HT1080 (cell line): Measurements from ENCODE around the gene C2. TPM values are rescaled to one million over a fixed set of nuclear protein-coding genes. Genes with fewer than 3 reads are reported as not detected.

Experiments
- DNase-seq: peaks from one replicate; pipeline ENCODE4 v3.0.0-alpha.2; 2015; ENCODE audit warnings: low read depth
- total RNA-seq: library from RNA; depleted of rRNA; stranded (reverse); fragments of >200 nt; shearing (Covaris generic); gene quantifications from 2 replicates; pipeline ENCODE4 v1.2.3, GENCODE V29; 2014

The C2 gene
- total RNA-seq, 1 experiment from 2014 or later, result 0.13 TPM

DNA sequence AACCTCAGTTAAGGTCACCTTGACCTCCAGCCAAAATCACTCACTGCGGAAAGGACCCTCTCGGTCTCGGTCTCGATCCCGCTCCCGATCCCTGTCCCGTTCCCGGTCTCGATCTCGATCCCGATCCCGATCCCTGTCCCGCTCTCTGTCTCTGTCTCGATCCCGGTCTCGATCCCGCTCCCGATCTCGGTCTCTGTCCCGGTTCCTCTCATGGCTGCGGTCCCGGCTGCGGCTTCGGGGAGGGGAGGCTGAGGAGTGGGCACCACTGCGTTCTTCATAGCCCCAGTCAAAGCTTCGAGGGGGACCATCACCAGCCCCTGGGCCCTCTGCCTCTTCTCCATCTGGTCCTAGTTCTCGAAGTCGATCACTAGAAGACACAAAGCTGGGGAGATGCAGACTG lies 27.0 kb downstream of the C2 start:
- no peak for DNase-seq

DNA sequence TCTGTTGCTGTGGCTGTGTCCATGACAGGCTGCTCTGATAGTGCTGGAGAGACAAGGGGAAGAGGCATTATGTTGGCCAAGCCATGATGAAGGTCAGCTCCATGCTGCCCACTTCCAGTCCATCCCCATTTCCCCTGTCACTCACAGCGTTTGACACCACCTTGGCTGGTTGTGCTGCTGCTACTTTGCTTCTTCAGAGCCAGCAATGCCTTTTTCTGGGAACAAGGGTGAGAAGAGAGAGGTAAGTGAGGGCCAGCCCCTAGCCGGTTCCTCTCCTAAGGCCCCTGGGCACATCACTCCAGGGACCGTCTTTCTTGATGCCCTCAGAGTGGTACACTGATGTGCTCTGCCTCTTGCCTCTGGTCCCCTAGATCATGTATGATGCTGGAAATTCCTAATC lies 29.3 kb downstream of the C2 start:
- no peak for DNase-seq

DNA sequence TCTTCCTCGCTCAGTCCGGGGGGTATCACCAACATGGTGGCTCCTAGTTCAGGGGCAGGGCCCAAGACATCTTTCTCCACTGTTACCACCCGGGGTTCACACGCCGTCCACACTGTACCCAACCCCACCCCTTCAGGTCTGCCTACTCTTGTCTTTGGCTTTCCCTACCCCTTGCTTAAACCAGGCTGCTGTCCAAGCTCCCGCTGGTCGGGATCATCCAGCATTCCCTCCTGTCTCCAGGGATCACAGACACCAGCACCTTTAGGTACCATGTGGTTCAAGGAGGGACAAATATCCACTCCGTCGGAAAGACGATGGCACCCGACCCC lies 30.9 kb downstream of the C2 start:
- DNase-seq, result no peak

DNA sequence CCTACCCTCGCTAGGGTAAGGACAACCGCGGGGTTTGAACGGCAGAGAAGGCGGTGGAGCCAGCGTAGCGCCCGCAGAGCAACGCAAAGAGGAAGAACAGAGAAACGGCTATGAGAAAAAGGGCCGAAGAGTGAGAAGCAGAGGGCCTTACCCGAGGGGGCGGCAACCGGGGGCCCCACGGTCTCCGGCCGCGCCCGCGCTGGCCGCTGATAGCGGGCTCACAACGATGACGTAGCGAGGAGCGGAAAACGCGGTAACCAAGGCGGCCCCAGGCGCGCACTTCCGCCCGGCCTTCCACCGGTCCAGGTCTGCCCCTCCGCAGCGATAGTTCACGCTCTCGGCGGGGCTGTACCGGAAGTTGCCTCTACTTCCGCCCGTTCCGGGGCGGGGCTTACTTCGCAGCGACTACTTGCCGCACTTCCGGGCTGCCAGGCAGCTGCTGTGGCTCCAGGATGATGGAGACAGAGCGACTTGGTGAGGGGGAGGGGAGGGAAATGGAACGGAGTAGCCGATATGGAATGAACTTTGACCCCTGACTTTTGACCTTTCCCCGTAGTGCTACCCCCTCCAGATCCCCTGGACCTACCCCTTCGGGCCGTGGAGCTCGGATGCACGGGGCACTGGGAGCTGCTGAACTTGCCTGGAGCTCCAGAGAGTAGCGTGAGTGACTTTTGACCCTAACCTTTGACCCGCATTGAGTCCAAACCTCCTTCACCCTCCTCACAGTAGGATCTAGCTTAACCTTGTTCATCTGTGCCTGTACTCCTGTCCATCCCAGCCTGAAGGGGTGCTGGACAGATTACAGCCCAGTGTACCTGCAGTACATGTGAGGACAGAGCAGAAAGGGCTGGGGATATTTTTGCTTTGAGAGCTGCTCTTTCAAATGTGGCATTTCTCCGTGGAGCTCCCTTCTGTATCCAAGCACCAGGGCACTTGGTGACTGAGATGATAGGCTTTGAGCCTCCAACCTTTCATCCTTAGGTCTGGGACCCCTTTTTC lies 31.5 kb downstream of the C2 start, which contains the start of the genes NELFE and SKIC2:
Gene NELFE (minus strand): TSS at position 231 of the 999 bp plus-strand sequence. CDS start 525 bp downstream, outside the sequence.
Gene SKIC2 (plus strand): TSS at position 435 of the 999 bp plus-strand sequence. CDS start 18 bp downstream, at position 453.
- peak; percentile 98 for DNase-seq

DNA sequence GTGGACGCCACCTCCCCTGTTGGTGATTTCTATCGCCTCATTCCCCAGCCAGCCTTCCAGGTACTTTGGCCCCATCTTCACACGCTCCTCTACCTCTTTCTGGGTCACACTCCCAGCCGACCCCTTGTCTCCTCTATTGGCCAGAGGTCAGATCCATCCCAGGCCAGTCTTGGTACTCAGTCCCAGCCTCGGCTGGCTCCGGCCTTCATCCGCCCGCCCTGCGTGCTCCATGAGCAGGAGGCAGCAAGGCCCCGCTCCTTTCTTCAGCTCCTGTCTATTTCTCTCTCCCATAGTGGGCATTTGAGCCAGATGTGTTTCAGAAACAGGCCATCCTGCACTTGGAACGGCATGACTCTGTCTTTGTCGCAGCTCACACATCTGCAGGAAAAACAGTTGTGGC lies 34.1 kb downstream of the C2 start:
- DNase-seq, result no peak

DNA sequence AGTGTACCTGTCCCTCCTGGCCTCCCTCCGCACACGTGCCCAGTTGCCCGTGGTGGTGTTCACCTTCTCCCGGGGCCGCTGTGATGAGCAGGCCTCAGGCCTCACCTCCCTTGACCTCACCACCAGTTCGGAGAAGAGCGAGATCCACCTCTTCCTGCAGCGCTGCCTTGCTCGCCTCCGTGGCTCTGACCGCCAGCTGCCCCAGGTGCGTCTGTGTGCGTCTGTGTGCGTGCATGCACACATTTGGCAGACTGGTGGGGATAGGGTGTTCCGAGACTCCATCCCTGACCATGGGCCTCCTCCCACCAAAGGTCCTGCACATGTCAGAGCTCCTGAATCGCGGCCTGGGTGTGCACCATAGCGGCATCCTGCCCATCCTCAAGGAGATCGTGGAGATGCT lies 36.4 kb downstream of the C2 start:
- DNase-seq, result no peak

DNA sequence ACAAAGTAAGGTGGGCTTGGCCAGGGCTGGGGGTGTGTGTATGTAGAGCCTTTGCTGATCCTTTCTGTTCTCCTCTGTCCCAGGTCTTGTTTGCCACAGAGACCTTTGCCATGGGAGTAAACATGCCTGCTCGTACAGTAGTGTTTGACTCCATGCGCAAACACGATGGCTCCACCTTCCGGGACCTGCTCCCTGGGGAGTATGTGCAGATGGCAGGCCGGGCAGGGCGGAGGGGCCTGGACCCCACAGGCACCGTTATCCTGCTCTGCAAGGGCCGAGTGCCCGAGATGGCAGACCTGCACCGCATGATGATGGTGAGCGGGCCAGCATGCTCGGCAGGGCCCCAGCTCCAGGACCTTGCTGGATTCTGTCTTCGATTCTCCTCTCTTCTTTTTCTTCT lies 38.2 kb downstream of the C2 start:
- DNase-seq, result no peak

DNA sequence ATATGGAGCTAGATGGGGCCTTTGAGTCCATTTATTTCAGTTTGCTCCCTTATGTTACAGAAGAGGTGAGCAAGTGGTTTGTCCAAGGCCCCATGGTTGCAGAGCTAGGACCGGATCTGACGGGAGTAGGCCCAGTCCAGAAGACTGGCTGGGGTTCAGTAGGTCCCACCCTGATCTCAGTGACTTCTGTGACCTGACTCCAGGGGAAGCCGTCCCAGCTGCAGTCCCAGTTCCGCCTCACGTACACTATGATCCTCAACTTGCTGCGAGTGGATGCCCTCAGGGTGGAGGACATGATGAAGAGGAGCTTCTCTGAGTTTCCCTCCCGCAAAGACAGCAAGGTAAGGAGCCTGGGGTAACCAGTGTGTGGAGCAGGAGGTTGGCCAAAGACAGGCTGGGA lies 39.0 kb downstream of the C2 start:
- no peak for DNase-seq

DNA sequence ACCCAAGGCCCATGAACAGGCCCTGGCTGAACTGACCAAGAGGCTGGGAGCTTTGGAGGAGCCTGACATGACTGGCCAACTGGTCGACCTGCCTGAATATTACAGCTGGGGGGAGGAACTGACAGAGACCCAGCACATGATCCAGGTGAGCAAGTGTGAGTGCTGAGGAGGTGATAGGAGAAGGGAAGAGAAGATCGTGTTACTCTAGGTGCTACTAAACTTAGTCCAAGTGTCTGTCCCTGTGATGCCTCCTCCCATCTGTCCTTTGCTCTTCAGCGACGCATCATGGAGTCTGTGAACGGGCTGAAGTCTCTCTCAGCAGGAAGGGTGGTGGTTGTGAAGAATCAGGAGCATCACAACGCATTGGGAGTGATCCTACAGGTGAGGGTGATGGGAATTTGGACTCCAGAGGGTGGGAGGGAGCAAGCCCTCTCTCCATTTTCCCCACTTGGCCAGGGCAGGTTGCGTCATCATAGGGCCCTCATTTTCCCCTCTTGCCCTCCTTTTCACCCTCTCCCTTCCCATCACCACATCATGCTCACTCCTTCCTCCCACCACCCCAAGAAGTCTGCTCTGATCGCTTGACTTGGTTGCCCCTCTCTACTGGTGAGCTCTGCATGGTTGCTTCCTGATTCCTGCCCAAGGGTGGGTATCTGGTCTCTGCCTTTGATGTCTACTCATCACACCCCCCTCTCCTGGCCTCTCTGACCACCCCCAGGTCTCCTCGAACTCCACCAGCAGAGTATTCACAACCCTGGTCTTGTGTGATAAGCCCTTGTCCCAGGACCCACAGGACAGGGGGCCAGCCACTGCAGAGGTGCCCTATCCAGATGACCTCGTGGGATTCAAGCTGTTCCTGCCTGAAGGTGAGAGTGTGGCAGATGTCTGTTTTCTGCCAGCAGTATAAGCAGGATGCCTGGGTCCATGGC lies 39.7 kb downstream of the C2 start:
- no peak for DNase-seq

DNA sequence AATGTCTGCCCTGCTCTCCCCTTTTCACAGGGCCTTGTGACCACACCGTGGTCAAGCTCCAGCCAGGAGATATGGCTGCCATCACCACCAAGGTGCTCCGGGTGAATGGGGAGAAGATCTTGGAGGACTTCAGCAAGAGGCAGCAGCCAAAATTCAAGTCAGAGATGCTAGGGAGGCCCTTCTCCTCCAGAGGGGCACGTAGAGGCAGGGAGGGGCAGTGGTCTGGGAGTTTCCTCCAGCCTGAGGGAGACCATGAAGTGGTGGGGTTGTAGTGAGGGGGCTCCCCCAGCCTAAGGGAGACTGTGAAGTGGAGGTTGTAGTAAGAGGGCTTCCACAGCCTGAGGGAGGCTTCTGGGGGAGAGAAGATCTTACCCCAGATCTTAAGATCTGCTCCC lies 40.4 kb downstream of the C2 start:
- DNase-seq, result no peak

DNA sequence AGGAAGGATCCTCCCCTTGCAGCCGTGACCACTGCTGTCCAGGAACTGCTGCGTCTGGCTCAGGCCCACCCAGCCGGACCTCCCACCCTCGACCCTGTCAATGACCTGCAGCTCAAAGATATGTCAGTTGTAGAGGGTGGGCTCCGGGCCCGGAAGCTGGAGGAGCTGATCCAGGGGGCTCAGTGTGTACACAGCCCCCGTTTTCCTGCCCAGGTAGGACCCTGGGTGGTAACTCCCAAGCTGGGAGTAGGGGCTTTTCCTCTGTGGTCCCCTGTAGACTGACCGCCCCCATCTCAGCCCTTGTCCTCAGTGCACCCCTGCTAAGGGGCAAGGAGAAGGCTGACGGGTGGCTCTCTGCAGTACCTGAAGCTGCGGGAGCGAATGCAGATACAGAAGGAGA lies 40.8 kb downstream of the C2 start:
- DNase-seq, result no peak

DNA sequence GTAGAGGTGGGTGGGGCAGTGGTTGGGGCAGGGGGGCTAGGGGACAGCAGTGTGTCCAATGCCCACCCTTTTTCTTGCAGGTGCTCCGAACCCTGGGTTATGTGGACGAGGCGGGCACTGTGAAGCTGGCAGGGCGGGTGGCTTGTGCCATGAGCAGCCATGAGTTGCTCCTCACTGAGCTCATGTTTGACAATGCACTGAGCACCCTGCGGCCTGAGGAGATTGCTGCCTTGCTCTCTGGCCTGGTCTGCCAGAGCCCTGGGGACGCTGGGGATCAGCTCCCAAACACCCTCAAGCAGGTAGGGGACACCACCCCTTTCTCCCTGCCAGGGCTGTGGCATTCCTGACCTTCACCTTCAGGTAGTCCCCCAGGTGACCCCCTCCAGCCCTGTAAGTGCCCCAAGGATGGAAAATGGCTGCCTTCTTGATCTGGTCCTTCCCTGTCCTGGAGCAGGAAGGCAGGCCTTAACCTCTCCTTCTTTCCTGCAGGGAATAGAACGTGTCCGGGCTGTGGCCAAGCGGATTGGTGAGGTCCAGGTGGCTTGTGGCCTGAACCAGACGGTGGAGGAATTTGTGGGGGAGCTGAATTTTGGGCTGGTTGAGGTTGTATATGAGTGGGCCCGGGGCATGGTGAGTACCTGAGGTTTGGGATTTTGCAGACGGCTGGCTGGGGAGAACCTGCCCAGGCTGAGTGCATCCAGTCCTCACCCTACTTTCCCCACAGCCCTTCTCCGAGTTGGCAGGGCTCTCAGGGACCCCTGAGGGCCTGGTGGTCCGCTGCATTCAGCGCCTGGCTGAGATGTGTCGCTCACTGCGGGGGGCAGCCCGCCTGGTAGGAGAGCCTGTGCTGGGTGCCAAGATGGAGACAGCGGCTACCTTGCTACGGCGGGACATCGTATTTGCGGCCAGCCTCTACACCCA lies 41.5 kb downstream of the C2 start:
- DNase-seq, result no peak

DNA sequence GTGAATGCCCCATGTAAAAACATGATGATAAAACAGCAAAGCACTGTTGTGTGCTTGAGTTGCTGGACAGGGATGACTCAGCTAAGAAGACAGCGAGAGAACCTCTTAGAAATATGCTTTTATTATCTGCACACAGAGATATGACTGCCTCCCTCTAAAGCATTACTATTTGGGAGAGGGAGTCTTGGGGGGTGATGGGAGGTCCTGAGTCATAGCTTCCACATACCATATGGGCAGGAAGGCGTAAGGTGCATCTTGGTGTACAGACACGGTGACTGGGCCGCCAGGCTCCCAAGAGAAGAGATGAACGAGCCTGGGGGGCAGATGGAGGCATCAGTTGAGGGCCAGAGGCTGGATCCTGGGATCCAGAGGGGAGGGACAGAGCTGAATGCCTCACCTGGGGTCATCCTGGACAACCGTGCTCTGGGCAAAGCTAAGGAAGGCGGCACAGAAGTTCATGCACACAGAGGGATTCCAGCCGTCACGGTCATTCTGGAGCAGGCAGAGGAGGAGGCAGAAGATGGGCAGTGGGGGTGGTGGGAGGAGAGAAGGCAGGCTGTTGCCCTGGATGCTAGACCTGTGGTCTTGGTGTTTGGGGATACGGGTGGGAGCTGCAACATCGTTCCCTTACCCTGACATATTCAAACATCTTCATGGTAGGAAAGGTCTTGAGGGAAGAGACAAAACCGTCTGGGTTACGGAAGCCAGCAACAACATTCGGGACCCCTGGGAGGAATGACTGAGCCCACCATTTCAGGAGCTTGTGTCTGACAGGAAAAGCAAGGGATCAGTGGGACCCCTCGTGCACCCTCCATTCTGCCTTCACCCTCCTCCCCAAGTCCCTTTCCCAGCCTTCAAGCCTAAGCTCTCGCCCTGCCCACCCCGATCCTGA lies 42.4 kb downstream of the C2 start:
- DNase-seq, result no peak

DNA sequence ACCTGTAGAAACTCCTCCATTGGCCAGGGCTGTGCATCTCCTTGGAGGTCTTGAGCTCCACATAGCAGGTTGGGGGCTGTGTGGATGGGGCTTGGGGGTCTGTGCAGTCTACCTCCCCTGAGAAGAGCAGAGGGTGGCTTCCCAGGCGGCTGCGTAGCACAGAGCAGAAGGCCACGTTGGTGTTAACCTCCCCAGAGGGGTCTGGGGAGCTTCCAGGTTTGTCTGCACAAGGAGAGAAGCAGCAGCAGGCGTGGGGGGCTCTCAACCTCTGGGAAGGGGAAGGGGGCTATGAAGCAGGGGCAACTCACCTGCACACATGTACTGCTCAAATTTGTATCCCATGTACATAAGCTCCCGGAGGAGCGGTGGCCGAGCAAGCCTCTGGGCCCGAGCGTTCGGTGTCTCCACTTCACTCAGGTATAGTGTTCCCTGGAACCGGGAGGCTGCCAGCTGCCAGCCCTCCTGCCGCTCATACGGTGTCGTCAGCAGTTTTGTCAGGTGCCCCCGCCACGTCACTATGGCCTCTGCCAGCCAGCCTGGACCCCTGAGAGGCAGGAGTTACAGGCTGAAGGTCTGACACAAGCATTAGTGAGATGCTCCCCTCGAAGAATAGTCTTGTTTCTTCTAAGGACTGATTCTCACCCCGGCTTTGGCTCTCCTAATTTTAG lies 43.2 kb downstream of the C2 start:
- no peak for DNase-seq

DNA sequence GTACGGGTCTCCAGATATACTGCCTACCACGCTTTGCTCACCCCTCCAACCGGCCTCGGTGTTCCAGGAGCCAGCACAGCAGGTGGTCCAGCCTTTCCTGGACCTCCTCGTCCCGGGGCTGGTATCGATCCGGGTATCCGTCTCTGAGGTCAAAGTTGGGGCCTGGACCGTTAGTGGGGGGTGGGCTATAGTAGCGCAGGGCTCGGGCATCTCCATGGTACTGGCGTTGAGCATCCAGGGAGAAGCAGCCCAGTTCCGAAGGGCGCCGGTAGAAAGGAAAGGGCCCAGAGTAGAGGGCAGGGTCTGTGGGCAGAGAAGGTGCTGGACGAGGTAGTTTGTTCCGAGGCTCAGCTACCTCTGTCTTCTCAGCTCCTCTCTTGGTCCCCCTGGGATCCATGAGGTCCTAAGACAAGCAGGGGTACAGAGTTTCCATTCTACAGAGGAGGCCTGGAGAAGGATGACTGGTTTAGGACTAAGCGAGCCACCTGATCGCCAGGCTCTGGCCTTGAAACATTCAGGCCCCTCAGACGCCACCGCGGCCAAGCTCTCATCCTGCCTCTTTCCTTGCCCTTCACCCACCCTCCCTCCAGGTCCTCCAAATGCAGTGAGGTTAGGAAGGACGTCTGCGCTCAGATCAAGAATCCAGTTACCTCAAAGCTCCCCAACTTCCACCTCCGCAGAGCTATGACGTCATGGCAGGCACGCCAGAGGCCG lies 43.9 kb downstream of the C2 start:
- DNase-seq, result no peak

DNA sequence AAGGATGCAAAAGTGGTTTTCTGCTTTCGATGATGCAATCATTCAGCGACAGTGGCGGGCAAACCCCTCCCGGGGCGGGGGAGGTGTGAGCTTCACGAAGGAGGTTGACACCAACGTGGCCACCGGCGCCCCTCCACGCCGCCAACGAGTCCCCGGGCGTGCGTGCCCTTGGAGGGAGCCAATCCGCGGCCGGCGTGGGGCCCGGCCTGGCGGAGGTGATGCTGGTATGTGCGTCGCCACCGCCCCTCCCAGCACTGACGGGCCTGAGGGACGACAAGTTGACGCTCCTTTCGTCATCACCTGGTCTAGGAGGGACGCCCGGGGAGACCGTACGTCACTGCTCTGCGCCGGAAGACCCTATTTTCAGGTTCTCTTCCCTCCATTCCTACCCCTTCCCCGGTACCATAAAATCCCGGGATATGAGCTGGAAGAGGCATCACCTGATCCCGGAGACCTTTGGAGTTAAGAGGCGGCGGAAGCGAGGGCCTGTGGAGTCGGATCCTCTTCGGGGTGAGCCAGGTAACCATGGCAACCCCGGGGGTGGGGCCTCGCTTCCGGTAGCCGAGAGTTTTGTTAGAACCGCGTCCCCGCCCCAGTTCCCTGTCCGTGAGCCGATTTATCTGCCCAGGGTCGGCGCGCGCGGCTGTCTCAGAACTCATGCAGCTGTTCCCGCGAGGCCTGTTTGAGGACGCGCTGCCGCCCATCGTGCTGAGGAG lies 44.6 kb downstream of the C2 start, which contains the start of gene DXO:
Gene DXO (minus strand): TSS at position 146 of the 716 bp plus-strand sequence. CDS start 463 bp downstream, outside the sequence.
- peak; percentile 99 for DNase-seq

DNA sequence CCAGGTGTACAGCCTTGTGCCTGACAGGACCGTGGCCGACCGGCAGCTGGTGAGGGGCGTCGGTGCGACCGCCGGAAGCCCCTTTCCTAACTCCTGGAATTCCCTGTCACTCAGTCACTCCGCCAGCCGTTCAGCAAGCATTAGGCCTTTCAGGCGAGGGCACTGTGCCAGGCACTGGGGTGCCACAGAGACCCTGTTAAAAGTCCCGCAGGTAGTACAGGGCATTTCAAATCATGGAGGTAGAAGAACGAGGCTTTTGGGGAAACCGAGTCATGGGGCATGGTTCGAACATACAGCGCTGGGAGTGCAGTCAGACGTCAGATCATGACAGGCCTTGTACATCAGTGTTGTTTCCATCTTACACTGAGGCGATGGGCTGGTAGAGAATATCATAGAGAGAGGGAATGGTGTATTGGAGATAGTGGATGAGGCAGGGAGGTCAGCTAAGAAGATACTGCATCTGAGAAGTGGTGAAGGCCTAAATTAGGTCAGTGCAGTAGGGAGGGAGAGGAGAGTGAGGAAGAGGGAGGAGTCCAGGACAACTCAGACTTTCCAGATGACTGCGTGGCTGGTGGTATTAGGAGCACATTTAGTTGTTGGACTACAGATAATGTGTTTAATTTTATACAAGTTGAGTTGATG lies 45.3 kb downstream of the C2 start:
- DNase-seq, result no peak
